NCI-H748 treated with DMSO at 0.1 percent for 48 hours (cell line): Measurements from ENCODE around the gene SHANK1.

Source experiments
- DNase-seq: peaks from one replicate; lab custom pipeline; 2025; lab: John Stamatoyannopoulos, UW

SHANK1 gene

GRCh38 chr19:50686310-50687032, 33.1 kb downstream of the SHANK1 start:
- no peak for DNase-seq

- DNase-seq: peak; percentile 25
These were observed 40.2 kb downstream of the SHANK1 start for GRCh38 chr19:50679177-50680125.

- DNase-seq: no peak
These were observed 41.3 kb downstream of the SHANK1 start for GRCh38 chr19:50678323-50678722.

- DNase-seq: no peak
These were observed 42.0 kb downstream of the SHANK1 start for GRCh38 chr19:50677636-50678035.

- DNase-seq: no peak
These were observed 42.9 kb downstream of the SHANK1 start for GRCh38 chr19:50676625-50677197.

- no peak for DNase-seq
These were observed 46.5 kb downstream of the SHANK1 start for GRCh38 chr19:50673118-50673517.

GRCh38 chr19:50670102-50670380, 49.6 kb downstream of the SHANK1 start:
- DNase-seq: no peak

- peak; percentile 16 for DNase-seq
These were observed 50.1 kb downstream of the SHANK1 start for GRCh38 chr19:50669302-50670101.

- no peak for DNase-seq
These were observed 50.7 kb downstream of the SHANK1 start for GRCh38 chr19:50668879-50669278.

- no peak for DNase-seq
These were observed 51.2 kb downstream of the SHANK1 start for GRCh38 chr19:50668416-50668815.

GRCh38 chr19:50667759-50668231, 51.8 kb downstream of the SHANK1 start:
- no peak for DNase-seq

GRCh38 chr19:50667177-50667758, 52.3 kb downstream of the SHANK1 start:
- no peak for DNase-seq

GRCh38 chr19:50666346-50667176, 53.0 kb downstream of the SHANK1 start:
- DNase-seq: no peak

GRCh38 chr19:50664204-50664603, 55.4 kb downstream of the SHANK1 start:
- DNase-seq: no peak

GRCh38 chr19:50663482-50663790, 56.2 kb downstream of the SHANK1 start:
- DNase-seq: peak; percentile 62

- DNase-seq: no peak
These were observed 56.7 kb downstream of the SHANK1 start for GRCh38 chr19:50662651-50663481.

GRCh38 chr19:50661766-50662650, 57.6 kb downstream of the SHANK1 start:
- DNase-seq: no peak

GRCh38 chr19:50661023-50661422, 58.6 kb downstream of the SHANK1 start:
- DNase-seq: no peak

- no peak for DNase-seq
These were observed 59.6 kb downstream of the SHANK1 start for GRCh38 chr19:50660088-50660366.
